ENCODE measurements around the gene CAMKK2. TPM values are rescaled to one million over a fixed set of nuclear protein-coding genes. Genes with fewer than 3 reads are reported as not detected.
A peak's percentile ranks its signal among the peaks of the same experiment; 100 is the strongest.

The CAMKK2 gene
- 10 to 100 TPM; 34.1 to 38.4 (median 36.3) TPM for total RNA-seq

GRCh38 chr12:121296618-121297434 is at the start of gene CAMKK2:
Gene CAMKK2 (minus strand): TSS chr12:121296709. CDS start chr12:121274526, 22,183 bp downstream.
- H3K4me1 ChIP-seq: peaks cover 8 to 24% of the 10 kb centered on the region in 2 donors

GRCh38 chr12:121345151-121345815 is 48.8 kb upstream of the CAMKK2 start:
- WGBS, 2 donors: 74 to 90% methylated on average over 4 of the region's 4 CpGs

More at GRCh38 chr12:121296618-121297434, at the start of gene CAMKK2:
- intact Hi-C loops (cut with DNase I): no loop called here
- H3K36me3 ChIP-seq: no peaks in the 10 kb centered on the region
- TF ChIP-seq, protein P1, sequence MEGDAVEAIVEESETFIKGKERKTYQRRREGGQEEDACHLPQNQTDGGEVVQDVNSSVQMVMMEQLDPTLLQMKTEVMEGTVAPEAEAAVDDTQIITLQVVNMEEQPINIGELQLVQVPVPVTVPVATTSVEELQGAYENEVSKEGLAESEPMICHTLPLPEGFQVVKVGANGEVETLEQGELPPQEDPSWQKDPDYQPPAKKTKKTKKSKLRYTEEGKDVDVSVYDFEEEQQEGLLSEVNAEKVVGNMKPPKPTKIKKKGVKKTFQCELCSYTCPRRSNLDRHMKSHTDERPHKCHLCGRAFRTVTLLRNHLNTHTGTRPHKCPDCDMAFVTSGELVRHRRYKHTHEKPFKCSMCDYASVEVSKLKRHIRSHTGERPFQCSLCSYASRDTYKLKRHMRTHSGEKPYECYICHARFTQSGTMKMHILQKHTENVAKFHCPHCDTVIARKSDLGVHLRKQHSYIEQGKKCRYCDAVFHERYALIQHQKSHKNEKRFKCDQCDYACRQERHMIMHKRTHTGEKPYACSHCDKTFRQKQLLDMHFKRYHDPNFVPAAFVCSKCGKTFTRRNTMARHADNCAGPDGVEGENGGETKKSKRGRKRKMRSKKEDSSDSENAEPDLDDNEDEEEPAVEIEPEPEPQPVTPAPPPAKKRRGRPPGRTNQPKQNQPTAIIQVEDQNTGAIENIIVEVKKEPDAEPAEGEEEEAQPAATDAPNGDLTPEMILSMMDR (IDR thresholded peaks at IDR 0.05): peak in 2 of 6 experiments; percentile 23 to 24
- TF ChIP-seq POLR2A (IDR thresholded peaks at IDR 0.05): peak in 1 of 2 donors; percentile 72
- peak within 1 kb of the TSS; percentile 92 to 99 (median 94) for H3K4me3 ChIP-seq (replicated peaks in 1 of 3)
- peak within 1 kb of the TSS; percentile 77 to 92 (median 81) for H3K27ac ChIP-seq
- DNase-seq: peak; percentile 74 to 83
- H3K27me3 ChIP-seq: no peaks in the 10 kb centered on the region
- no peaks in the 10 kb centered on the region for H3K9me3 ChIP-seq
- 0 to 1% methylated on average over 24 to 40 of the region's 104 CpGs for WGBS, 2 donors

DNA sequence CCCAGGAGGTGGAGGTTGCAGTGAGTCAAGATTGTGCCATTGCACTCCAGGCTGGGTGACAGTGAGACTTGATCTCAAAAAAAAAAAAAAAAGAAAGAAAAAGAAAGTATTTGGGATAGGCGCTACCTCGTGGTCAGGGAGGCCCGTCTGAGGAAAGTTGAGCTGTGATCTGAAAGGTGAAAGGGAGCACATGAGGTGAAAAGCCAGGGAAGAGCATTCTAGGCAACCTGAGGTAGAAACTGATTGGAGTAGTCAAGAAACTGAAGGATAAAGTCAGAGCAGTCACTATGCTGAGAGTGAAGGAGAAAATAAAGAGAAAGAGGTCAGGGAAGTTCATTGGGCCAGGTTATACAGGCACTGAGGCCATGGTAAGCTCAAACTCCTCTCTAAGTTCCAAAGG is 48.0 kb upstream of the CAMKK2 start:
- H3K36me3 ChIP-seq: peaks cover 25 to 51% of the 10 kb centered on the region in 2 donors
- 90 to 92% methylated on average over 3 of the region's 3 CpGs for WGBS, 2 donors

More at GRCh38 chr12:121345151-121345815, 48.8 kb upstream of the CAMKK2 start:
- H3K36me3 ChIP-seq: peaks cover 25 to 48% of the 10 kb centered on the region in 2 donors
- no peaks in the 10 kb centered on the region for H3K27me3 ChIP-seq
- H3K27ac ChIP-seq: no peak overlapping the region
- TF ChIP-seq, protein P1 (IDR thresholded peaks at IDR 0.05): no peak
- H3K4me1 ChIP-seq: no peaks in the 10 kb centered on the region
- H3K9me3 ChIP-seq: no peaks in the 10 kb centered on the region
- intact Hi-C loops (cut with DNase I): no loop called here
- H3K4me3 ChIP-seq (replicated peaks in 1 of 3): no peak overlapping the region
- DNase-seq: no peak

DNA sequence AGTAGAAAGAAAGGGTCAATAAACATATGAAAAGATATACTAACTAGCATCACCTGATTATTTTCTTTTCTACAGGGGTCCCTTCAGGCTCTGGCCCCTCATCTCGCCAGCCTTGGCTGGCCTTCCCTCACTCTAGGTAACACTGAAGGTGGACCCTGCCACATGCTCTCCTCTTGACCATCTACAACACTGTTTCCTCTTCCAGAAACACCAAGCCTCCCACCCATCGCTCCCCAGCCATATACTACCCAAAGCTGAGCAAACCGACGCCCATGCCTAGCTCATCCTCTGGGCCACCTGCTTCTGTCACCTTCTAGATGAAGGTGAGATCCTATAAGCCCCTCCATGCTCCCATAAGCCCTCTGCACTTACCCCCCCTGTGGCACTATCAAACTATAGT is 40.9 kb upstream of the CAMKK2 start:
- no peak overlapping the region for H3K27ac ChIP-seq
- H3K27me3 ChIP-seq: no peaks in the 10 kb centered on the region
- WGBS, 2 donors: 98 to 99% methylated on average over 4 of the region's 4 CpGs
- no peak for DNase-seq
- H3K4me3 ChIP-seq (replicated peaks in 1 of 3): no peak overlapping the region
- intact Hi-C loops (cut with DNase I): no loop called here
- H3K4me1 ChIP-seq: no peaks in the 10 kb centered on the region
- TF ChIP-seq POLR2A (IDR thresholded peaks at IDR 0.05): no peak
- TF ChIP-seq, protein P1 (IDR thresholded peaks at IDR 0.05): no peak
- peaks cover 34 to 37% of the 10 kb centered on the region in 2 donors for H3K36me3 ChIP-seq
- H3K9me3 ChIP-seq: no peaks in the 10 kb centered on the region

More for the DNA sequence above, 48.0 kb upstream of the CAMKK2 start:
- TF ChIP-seq, protein P1 (IDR thresholded peaks at IDR 0.05): no peak
- no peak for TF ChIP-seq POLR2A (IDR thresholded peaks at IDR 0.05)
- no peak overlapping the region for H3K27ac ChIP-seq
- no peak overlapping the region for H3K4me3 ChIP-seq (replicated peaks in 1 of 3)
- no peaks in the 10 kb centered on the region for H3K27me3 ChIP-seq
- H3K9me3 ChIP-seq: no peaks in the 10 kb centered on the region
- DNase-seq: no peak
- intact Hi-C loops (cut with DNase I): no loop called here
- no peaks in the 10 kb centered on the region for H3K4me1 ChIP-seq

All from thyroid gland (tissue), 4 donors.